Ascending aorta (tissue), 2 donors: ENCODE results near the gene ACTN4. TPM values are rescaled to one million over a fixed set of nuclear protein-coding genes. Genes with fewer than 3 reads are reported as not detected.

ENCODE experiments used
- DNase-seq, 2 donors: peaks; one replicate each; pipeline ENCODE4 v3.0.0-alpha.2; 2019; ENCODE audit warnings: low spot score in 2 of 2
- H3K27ac ChIP-seq, 2 donors: fragments of 200-600 bp; sonication (generic); one replicate each; pipeline ENCODE4 v1.5.1; 2016 to 2017; ENCODE audit warnings: mild to moderate bottlenecking in 1 of 2
- H3K27me3 ChIP-seq: fragments of 200-600 bp; sonication (generic); one replicate; pipeline ENCODE4 v1.5.1; 2017
- H3K36me3 ChIP-seq, 2 donors: fragments of 200-600 bp; sonication (generic); one replicate each; pipeline ENCODE4 v1.5.1; 2016
- H3K4me1 ChIP-seq, 2 donors: fragments of 200-600 bp; sonication (generic); one replicate each; pipeline ENCODE4 v1.5.1; 2016 to 2017; ENCODE audit warnings: mild to moderate bottlenecking in 1 of 2
- H3K4me3 ChIP-seq, 2 donors: fragments of 200-600 bp; sonication (generic); one replicate each; pipeline ENCODE4 v1.5.1; 2016 to 2017; ENCODE audit warnings: mild to moderate bottlenecking in 1 of 2
- H3K9me3 ChIP-seq, 2 donors: fragments of 200-600 bp; sonication (generic); one replicate each; pipeline ENCODE4 v1.5.1; 2016
- intact Hi-C: fragments of 100-400 bp; cut with DNase I; formaldehyde crosslinking; loops from one replicate; pipeline ENCODE4 v1.15.1; 2023
- total RNA-seq: library from RNA; depleted of rRNA; stranded (reverse); fragments of >200 nt; gene quantifications from one replicate; pipeline ENCODE4 v1.1.0, GENCODE V29; 2016
- TF ChIP-seq, protein P1 (sequence below), 3 experiments: fragments of 200-600 bp in 2 of 3; fragments of 450-650 bp in 1 of 3; sonication (generic) in 2 of 3; IDR thresholded peaks; one replicate each; pipeline ENCODE4 v1.5.1; 2016 to 2019; ENCODE audit warnings: antibody characterized with exemption in 3 of 3, mild to moderate bottlenecking in 1 of 3, moderate library complexity in 1 of 3

The ACTN4 gene
- total RNA-seq, 1 donor from 2014 or later = 1,036 TPM

- Histone ChIP-seq H3K9me3 (no peaks in the 10 kb centered on the region), H3K4me3 (peak overlapping the region; percentile 23 to 45), H3K4me1 (peaks cover 65 to 97% of the 10 kb centered on the region in 2 donors), H3K36me3 (peaks cover 0 to 9% of the 10 kb centered on the region in 2 donors), H3K27ac (peak overlapping the region; percentile 92 to 96), H3K27me3 (no peaks in the 10 kb centered on the region)
- intact Hi-C loops = no loop called here
- DNase-seq = no peak
- TF ChIP-seq, protein P1, sequence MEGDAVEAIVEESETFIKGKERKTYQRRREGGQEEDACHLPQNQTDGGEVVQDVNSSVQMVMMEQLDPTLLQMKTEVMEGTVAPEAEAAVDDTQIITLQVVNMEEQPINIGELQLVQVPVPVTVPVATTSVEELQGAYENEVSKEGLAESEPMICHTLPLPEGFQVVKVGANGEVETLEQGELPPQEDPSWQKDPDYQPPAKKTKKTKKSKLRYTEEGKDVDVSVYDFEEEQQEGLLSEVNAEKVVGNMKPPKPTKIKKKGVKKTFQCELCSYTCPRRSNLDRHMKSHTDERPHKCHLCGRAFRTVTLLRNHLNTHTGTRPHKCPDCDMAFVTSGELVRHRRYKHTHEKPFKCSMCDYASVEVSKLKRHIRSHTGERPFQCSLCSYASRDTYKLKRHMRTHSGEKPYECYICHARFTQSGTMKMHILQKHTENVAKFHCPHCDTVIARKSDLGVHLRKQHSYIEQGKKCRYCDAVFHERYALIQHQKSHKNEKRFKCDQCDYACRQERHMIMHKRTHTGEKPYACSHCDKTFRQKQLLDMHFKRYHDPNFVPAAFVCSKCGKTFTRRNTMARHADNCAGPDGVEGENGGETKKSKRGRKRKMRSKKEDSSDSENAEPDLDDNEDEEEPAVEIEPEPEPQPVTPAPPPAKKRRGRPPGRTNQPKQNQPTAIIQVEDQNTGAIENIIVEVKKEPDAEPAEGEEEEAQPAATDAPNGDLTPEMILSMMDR (IDR thresholded peaks at IDR 0.05) = no peak
Measured at GRCh38 chr19:38664503-38665211, 17.2 kb downstream of the ACTN4 start.

DNA sequence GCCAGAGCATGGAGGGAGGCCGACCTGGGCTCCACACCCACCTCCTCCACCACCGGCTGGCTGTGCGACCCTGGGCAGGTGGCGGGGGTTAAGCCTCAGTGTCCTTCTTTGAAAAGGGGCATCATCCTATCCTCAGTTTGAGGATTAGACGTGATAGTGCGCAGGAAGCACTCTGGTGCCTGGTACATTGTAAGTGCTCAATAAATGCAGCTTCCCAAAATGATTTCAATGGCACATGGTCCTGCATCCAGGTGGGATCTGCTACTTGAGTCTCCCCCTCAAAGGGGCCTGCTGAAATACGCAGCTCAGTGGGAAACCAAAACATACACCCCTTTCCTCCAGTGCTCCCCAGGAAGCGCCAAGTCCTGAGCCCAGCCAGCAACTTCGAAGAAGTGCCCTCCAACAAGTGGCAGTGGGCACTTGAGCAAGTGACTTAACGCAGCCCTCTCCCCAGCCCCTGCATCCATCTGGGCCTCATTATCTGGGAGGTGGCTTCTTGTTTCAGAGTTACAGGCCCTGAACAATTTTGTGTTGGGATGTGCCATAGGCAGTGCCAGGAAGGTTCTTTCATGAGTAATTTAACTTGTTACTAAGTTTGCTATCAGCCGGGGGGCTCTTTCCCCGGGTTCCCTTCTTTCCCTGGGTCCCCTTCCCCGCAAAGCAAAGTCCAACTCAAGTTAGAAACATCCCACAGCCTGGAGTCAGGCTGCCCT, 17.9 kb downstream of the ACTN4 start:
- TF ChIP-seq, protein P1 (IDR thresholded peaks at IDR 0.05) = no peak
- Histone ChIP-seq H3K27ac (peak overlapping the region; percentile 92 to 96), H3K4me3 (peak overlapping the region in 1 of 2 donors; percentile 45), H3K27me3 (no peaks in the 10 kb centered on the region), H3K4me1 (peaks cover 70 to 98% of the 10 kb centered on the region in 2 donors), H3K9me3 (no peaks in the 10 kb centered on the region), H3K36me3 (peaks cover 0 to 9% of the 10 kb centered on the region in 2 donors)
- no peak for DNase-seq
- intact Hi-C loops = no loop called here

DNA sequence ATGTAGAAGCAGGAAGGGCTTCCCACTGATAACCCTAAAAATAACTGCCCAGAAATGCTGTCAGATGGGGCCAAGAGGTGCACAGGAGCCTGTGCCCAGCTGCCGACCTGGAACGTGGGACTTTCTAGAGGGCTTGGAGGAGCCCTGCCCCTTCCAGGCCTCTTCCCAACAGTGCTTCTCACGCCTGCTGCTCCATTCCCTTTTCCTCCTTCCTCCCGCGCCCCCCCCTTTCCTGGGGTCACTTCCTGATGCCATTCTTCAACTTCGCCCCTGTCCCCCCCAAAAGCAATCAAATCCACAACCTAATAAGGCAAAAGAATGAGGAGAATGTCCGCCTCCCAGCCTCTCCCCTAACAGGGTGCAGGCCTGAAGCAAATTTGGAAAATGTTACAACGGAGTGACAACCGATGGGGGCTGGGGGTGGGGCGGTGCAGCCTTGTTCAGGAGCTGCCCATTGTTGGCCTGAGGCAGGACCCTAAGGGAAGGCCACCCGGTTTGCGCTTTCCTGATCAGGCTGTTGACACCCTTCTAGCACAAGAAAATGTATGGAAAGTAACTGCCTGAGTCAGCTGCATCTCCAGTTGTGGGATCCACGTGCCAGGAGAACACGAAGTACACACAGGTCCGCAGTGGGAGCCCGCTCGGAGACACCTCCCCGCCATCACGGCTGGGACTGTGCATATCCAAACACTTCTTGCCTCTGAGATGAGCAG, 18.7 kb downstream of the ACTN4 start:
- peaks cover 0 to 3% of the 10 kb centered on the region in 2 donors for H3K36me3 ChIP-seq
- H3K27me3 ChIP-seq = no peaks in the 10 kb centered on the region
- no peaks in the 10 kb centered on the region for H3K9me3 ChIP-seq
- peaks cover 64 to 96% of the 10 kb centered on the region in 2 donors for H3K4me1 ChIP-seq
- TF ChIP-seq, protein P1 (IDR thresholded peaks at IDR 0.05) = no peak
- H3K27ac ChIP-seq = peak overlapping the region; percentile 92 to 96
- intact Hi-C loops = loop anchor here (2.0 kb wide), 2 partner anchors 13 to 27 kb away; no protein-coding TSS in a partner anchor
- peak in 1 of 2 donors; percentile 95 for DNase-seq
- peak overlapping the region in 1 of 2 donors; percentile 8 for H3K4me3 ChIP-seq

GRCh38 chr19:38666663-38667511, 19.4 kb downstream of the ACTN4 start:
- H3K36me3 ChIP-seq = no peaks in the 10 kb centered on the region
- DNase-seq = peak in 1 of 2 donors; percentile 92
- intact Hi-C loops = loop anchor here (2.0 kb wide), 2 partner anchors 14 to 26 kb away; no protein-coding TSS in a partner anchor
- H3K4me1 ChIP-seq = peaks cover 59 to 96% of the 10 kb centered on the region in 2 donors
- H3K9me3 ChIP-seq = no peaks in the 10 kb centered on the region
- TF ChIP-seq, protein P1 (IDR thresholded peaks at IDR 0.05) = no peak
- H3K27me3 ChIP-seq = no peaks in the 10 kb centered on the region
- H3K4me3 ChIP-seq = peak overlapping the region in 1 of 2 donors; percentile 25
- H3K27ac ChIP-seq = peak overlapping the region; percentile 92 to 96
